IMR-90 (cell line): Measurements from ENCODE around the gene GPC2. TPM values are rescaled to one million over a fixed set of nuclear protein-coding genes. Genes with fewer than 3 reads are reported as not detected.

Source experiments
- ATAC-seq: fragments of 200-7000 bp; cut with Tn5 transposase; 2 replicates; pipeline ENCODE4 v1.9.1; 2020; ENCODE audit warnings: low read depth, mild to moderate bottlenecking, moderate library complexity
- BruUV-seq: library from RNA; stranded (reverse); fragments of 400-500 nt; replicated peaks from 2 replicates; lab custom pipeline; 2021; lab: Mats Ljungman, UMichigan
- CTCF ChIA-PET: fragments of 300-600 bp; formaldehyde crosslinking; extraction: SDS; loops from one replicate; lab custom pipeline; 2021; ENCODE audit warnings: antibody characterized with exemption; lab: Yijun Ruan, JAX
- POLR2A ChIA-PET: fragments of 300-600 bp; sonication (Branson Sonifier 250); formaldehyde crosslinking; loops from one replicate; lab custom pipeline; 2022; ENCODE audit warnings: antibody characterized with exemption; ENCODE audit not compliant: unreplicated experiment; lab: Charles Lee
- DNase-seq: peaks from one replicate; pipeline ENCODE4 v3.0.0; 2013
- H2AFZ ChIP-seq: replicated peaks from 2 replicates; pipeline ENCODE3; 2013; ENCODE audit warnings: low read length, mild to moderate bottlenecking; ENCODE audit not compliant: poor library complexity
- H2AK5ac ChIP-seq: 2 replicates; pipeline ENCODE4 v1.6.1; 2013; ENCODE audit warnings: low read depth, low read length, inconsistent platforms
- H2AK9ac ChIP-seq: replicated peaks from 2 replicates; pipeline ENCODE3; 2013; ENCODE audit warnings: mild to moderate bottlenecking, low read depth, low read length, moderate library complexity; ENCODE audit not compliant: poor library complexity
- H2BK120ac ChIP-seq: 2 replicates; pipeline ENCODE4 v1.6.1; 2013; ENCODE audit warnings: low read depth, low read length, inconsistent platforms
- H2BK15ac ChIP-seq: 3 replicates; pipeline ENCODE4 v1.6.1; 2013; ENCODE audit warnings: low read depth, low read length, inconsistent platforms
- H2BK20ac ChIP-seq: 2 replicates; pipeline ENCODE4 v1.6.1; 2013; ENCODE audit warnings: low read depth, mild to moderate bottlenecking, inconsistent platforms, low read length, moderate library complexity
- H2BK5ac ChIP-seq: 2 replicates; pipeline ENCODE4 v1.6.1; 2013; ENCODE audit warnings: mild to moderate bottlenecking, low read depth, low read length, inconsistent platforms; ENCODE audit not compliant: poor library complexity, severe bottlenecking
- H3K14ac ChIP-seq: replicated peaks from 2 replicates; pipeline ENCODE4 v1.6.1; 2013; ENCODE audit warnings: low read depth, low read length, inconsistent platforms
- H3K18ac ChIP-seq: 2 replicates; pipeline ENCODE4 v1.6.1; 2013; ENCODE audit warnings: low read depth, low read length, control low read depth
- H3K23ac ChIP-seq: 2 replicates; pipeline ENCODE4 v1.6.1; 2013; ENCODE audit warnings: low read depth, low read length, inconsistent platforms
- H3K27ac ChIP-seq: 2 replicates; pipeline ENCODE4 v1.5.1; 2013; ENCODE audit warnings: mild to moderate bottlenecking, control low read depth, low read length; ENCODE audit not compliant: insufficient read depth
- H3K27me3 ChIP-seq: 2 replicates; pipeline ENCODE4 v1.6.1; 2013; ENCODE audit warnings: low read length; ENCODE audit not compliant: control insufficient read depth, insufficient read depth
- H3K36me3 ChIP-seq: 2 replicates; pipeline ENCODE4 v1.6.1; 2013; ENCODE audit warnings: low read length, mixed read lengths; ENCODE audit not compliant: control insufficient read depth, insufficient read depth
- H3K4ac ChIP-seq: 2 replicates; pipeline ENCODE4 v1.6.1; 2013; ENCODE audit warnings: low read depth, low read length, inconsistent platforms
- H3K4me1 ChIP-seq: 2 replicates; pipeline ENCODE4 v1.6.1; 2013; ENCODE audit warnings: low read length, mixed read lengths; ENCODE audit not compliant: control insufficient read depth, insufficient read depth
- H3K4me2 ChIP-seq: 2 replicates; pipeline ENCODE4 v1.6.1; 2013; ENCODE audit warnings: low read depth, mild to moderate bottlenecking, control low read depth, low read length, moderate library complexity
- H3K4me3 ChIP-seq: 2 replicates; pipeline ENCODE4 v1.5.1; 2013; ENCODE audit warnings: low read depth, mild to moderate bottlenecking, control low read depth, low read length, moderate library complexity; ENCODE audit not compliant: insufficient read depth
- H3K56ac ChIP-seq: 2 replicates; pipeline ENCODE4 v1.6.1; 2013; ENCODE audit warnings: low read length, inconsistent platforms; ENCODE audit not compliant: insufficient read depth; ENCODE audit errors: extremely low read depth
- H3K79me1 ChIP-seq, 2 experiments: 2 replicates each; pipeline ENCODE4 v1.6.1; 2013; ENCODE audit warnings: low read length in 2 of 2, inconsistent platforms in 1 of 2, low read depth in 1 of 2
- H3K9ac ChIP-seq: 2 replicates; pipeline ENCODE4 v1.6.1; 2013; ENCODE audit warnings: low read depth, low read length, control low read depth
- H3K9me1 ChIP-seq: 2 replicates; pipeline ENCODE4 v1.6.1; 2013; ENCODE audit warnings: low read length, inconsistent platforms; ENCODE audit not compliant: insufficient read depth
- H3K9me3 ChIP-seq: 2 replicates; pipeline ENCODE4 v1.6.1; 2013; ENCODE audit warnings: low read length; ENCODE audit not compliant: control insufficient read depth, insufficient read depth
- H4K20me1 ChIP-seq: 2 replicates; pipeline ENCODE4 v1.6.1; 2013; ENCODE audit warnings: low read length, inconsistent platforms; ENCODE audit not compliant: insufficient read depth
- H4K5ac ChIP-seq: 2 replicates; pipeline ENCODE4 v1.6.1; 2013; ENCODE audit warnings: mild to moderate bottlenecking, low read depth, low read length, control low read depth
- H4K8ac ChIP-seq, 2 experiments: 2 replicates each; pipeline ENCODE4 v1.6.1; 2013; ENCODE audit warnings: low read depth in 2 of 2, low read length in 2 of 2, control low read depth in 1 of 2, inconsistent platforms in 1 of 2
- H4K91ac ChIP-seq: 2 replicates; pipeline ENCODE4 v1.6.1; 2013; ENCODE audit warnings: low read depth, low read length, inconsistent platforms; ENCODE audit not compliant: insufficient read depth
- BHLHE40 ChIP-seq: fragments of 150-350 bp; IDR thresholded peaks from 2 replicates; pipeline ENCODE4 v1.6.1; 2016; ENCODE audit warnings: mild to moderate bottlenecking, low read depth, low read length
- CEBPB ChIP-seq: IDR thresholded peaks from 2 replicates; pipeline ENCODE4 v1.6.1; 2012; ENCODE audit warnings: low read depth, low read length, improper control_type of control experiment
- CHD1 ChIP-seq: IDR thresholded peaks from 2 replicates; pipeline ENCODE4 v1.6.1; 2012; ENCODE audit warnings: low read depth, low read length, improper control_type of control experiment
- FOS ChIP-seq: fragments of 150-350 bp; IDR thresholded peaks from 2 replicates; pipeline ENCODE4 v1.6.1; 2016; ENCODE audit warnings: low read depth, low read length
- MAFK ChIP-seq: IDR thresholded peaks from 2 replicates; pipeline ENCODE4 v1.6.1; 2012; ENCODE audit warnings: low read depth, low read length, improper control_type of control experiment
- MAZ ChIP-seq: IDR thresholded peaks from 2 replicates; pipeline ENCODE4 v1.6.1; 2012; ENCODE audit warnings: low read depth, mild to moderate bottlenecking, low read length, improper control_type of control experiment, moderate library complexity, borderline replicate concordance
- MXI1 ChIP-seq: IDR thresholded peaks from 2 replicates; pipeline ENCODE4 v1.6.1; 2012; ENCODE audit warnings: low read depth, mild to moderate bottlenecking, low read length, moderate library complexity, borderline replicate concordance
- NFE2L2 ChIP-seq: fragments of 150-350 bp; IDR thresholded peaks from 2 replicates; pipeline ENCODE4 v1.6.1; 2016; ENCODE audit warnings: low read depth, mild to moderate bottlenecking, low read length
- POLR2A ChIP-seq: IDR thresholded peaks from 2 replicates; pipeline ENCODE4 v1.6.1; 2012; ENCODE audit warnings: mild to moderate bottlenecking, low read depth, low read length
- RAD21 ChIP-seq: IDR thresholded peaks from 2 replicates; pipeline ENCODE4 v1.6.1; 2012; ENCODE audit warnings: low read length, improper control_type of control experiment
- RCOR1 ChIP-seq: IDR thresholded peaks from 2 replicates; pipeline ENCODE4 v1.6.1; 2012; ENCODE audit warnings: mild to moderate bottlenecking, low read length, improper control_type of control experiment; ENCODE audit not compliant: insufficient replicate concordance
- RFX5 ChIP-seq: IDR thresholded peaks from 2 replicates; pipeline ENCODE4 v1.8.0; 2012; ENCODE audit warnings: low read depth, mild to moderate bottlenecking, low read length, moderate library complexity
- SMC3 ChIP-seq: fragments of 150-350 bp; IDR thresholded peaks from 2 replicates; pipeline ENCODE4 v1.6.1; 2016; ENCODE audit warnings: low read depth, mild to moderate bottlenecking, antibody characterized with exemption, low read length, moderate library complexity
- dilution Hi-C: fragments of 300-500 bp; cut with HindIII; formaldehyde crosslinking; loops from one replicate; pipeline ENCODE4 v1.14.3; 2018; ENCODE audit warnings: low sequenced_read_pairs; ENCODE audit not compliant: unreplicated experiment
- in situ Hi-C: fragments of 300-500 bp; cut with MboI; formaldehyde crosslinking; loops from 3 replicates; pipeline ENCODE4 v1.14.3; 2019; ENCODE audit warnings: low sequenced_read_pairs, inconsistent platforms, mixed read lengths
- intact Hi-C: fragments of 100-400 bp; cut with micrococcal nuclease; formaldehyde crosslinking; loops from 2 replicates; pipeline ENCODE4 v1.10.0; 2022
- polyA plus RNA-seq, 3 experiments: library from polyadenylated mRNA; depleted of rRNA; stranded (reverse); fragments of >200 nt; gene quantifications; 2 replicates each; pipeline ENCODE4 v1.2.3, GENCODE V29; 2012; ENCODE audit warnings: low replicate concordance in 1 of 3
- total RNA-seq: library from RNA; depleted of rRNA; stranded (reverse); fragments of >200 nt; gene quantifications from 2 replicates; pipeline ENCODE4 v1.2.3, GENCODE V29; 2012
- TF ChIP-seq, protein P1 (sequence below): fragments of 150-350 bp; IDR thresholded peaks from 2 replicates; pipeline ENCODE4 v1.6.1; 2016; ENCODE audit warnings: low read depth, mild to moderate bottlenecking, low read length, moderate library complexity, borderline replicate concordance
- TF ChIP-seq, protein P2 (sequence below): fragments of 150-350 bp; IDR thresholded peaks from 2 replicates; pipeline ENCODE4 v1.6.1; 2017; ENCODE audit warnings: mild to moderate bottlenecking, antibody characterized with exemption, low read length, low read depth
- TF ChIP-seq, protein P3 (sequence below): conservative IDR thresholded peaks from 2 replicates; pipeline ENCODE4 v1.5.1; 2012; ENCODE audit warnings: mild to moderate bottlenecking, low read depth, low read length, improper control_type of control experiment

GPC2 gene
- total and polyA plus RNA-seq, 2 of the 4 experiments (the other 2 are of a cell fraction): 1.8 to 6.0 TPM

DNA sequence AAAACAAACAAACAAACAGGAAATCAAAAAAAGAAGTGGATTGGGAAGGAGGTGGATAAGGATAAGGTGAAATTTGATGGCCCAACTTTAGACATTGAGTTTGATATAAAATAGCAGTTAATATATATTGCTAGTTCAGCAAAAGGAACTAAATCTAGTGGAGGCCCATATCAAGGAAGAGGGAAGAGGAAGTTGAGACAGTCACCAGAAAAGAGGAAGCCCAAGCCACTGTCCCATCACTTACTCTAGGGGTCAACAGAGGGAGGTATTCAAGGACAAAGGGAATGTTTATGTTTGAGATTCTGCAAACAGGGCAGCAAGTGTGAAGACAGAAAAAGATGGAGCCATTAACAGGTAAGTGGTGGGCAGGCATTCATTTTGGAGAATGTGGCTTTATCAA, 24.8 kb downstream of the GPC2 start:
- Histone ChIP-seq H3K23ac (no peak overlapping the region), H3K4me2 (no peak overlapping the region), H3K36me3 (peaks cover 42% of the 10 kb centered on the region), H2BK20ac (no peak overlapping the region), H3K14ac (no peak overlapping the region), H2BK15ac (no peak overlapping the region), H3K9me1 (no peaks in the 10 kb centered on the region), H3K4me1 (peaks cover 4% of the 10 kb centered on the region), H4K20me1 (peaks cover 18% of the 10 kb centered on the region), H3K4ac (no peak overlapping the region), H2BK5ac (no peak overlapping the region), H3K27me3 (no peaks in the 10 kb centered on the region), H2AFZ (no peak overlapping the region), H4K5ac (no peak overlapping the region), H2AK5ac (no peak overlapping the region), H4K91ac (no peak overlapping the region), H3K9me3 (no peaks in the 10 kb centered on the region), H4K8ac (no peak overlapping the region), H3K4me3 (no peak overlapping the region), H2BK120ac (no peak overlapping the region), H2AK9ac (no peak overlapping the region), H3K27ac (no peak overlapping the region), H3K18ac (no peak overlapping the region), H3K79me1 (peaks cover 32 to 75% of the 10 kb centered on the region in 2 experiments), H3K9ac (no peak overlapping the region), H3K56ac (no peak overlapping the region)
- ChIA-PET CTCF (no interaction called here), POLR2A (no interaction called here)
- no peak for ATAC-seq
- TF ChIP-seq, protein P1, sequence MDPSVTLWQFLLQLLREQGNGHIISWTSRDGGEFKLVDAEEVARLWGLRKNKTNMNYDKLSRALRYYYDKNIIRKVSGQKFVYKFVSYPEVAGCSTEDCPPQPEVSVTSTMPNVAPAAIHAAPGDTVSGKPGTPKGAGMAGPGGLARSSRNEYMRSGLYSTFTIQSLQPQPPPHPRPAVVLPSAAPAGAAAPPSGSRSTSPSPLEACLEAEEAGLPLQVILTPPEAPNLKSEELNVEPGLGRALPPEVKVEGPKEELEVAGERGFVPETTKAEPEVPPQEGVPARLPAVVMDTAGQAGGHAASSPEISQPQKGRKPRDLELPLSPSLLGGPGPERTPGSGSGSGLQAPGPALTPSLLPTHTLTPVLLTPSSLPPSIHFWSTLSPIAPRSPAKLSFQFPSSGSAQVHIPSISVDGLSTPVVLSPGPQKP: no peak
- TF ChIP-seq RAD21: no peak
- no peak for TF ChIP-seq CEBPB
- no peak for TF ChIP-seq MAZ
- TF ChIP-seq, protein P2, sequence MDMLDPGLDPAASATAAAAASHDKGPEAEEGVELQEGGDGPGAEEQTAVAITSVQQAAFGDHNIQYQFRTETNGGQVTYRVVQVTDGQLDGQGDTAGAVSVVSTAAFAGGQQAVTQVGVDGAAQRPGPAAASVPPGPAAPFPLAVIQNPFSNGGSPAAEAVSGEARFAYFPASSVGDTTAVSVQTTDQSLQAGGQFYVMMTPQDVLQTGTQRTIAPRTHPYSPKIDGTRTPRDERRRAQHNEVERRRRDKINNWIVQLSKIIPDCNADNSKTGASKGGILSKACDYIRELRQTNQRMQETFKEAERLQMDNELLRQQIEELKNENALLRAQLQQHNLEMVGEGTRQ: no peak
- no peak for TF ChIP-seq POLR2A
- no peak for TF ChIP-seq NFE2L2
- TF ChIP-seq FOS: no peak
- TF ChIP-seq CHD1: no peak
- no peak for TF ChIP-seq RCOR1
- no peak for TF ChIP-seq MXI1
- TF ChIP-seq RFX5: no peak
- no peak for TF ChIP-seq SMC3
- TF ChIP-seq BHLHE40: no peak
- no peak for TF ChIP-seq MAFK
- TF ChIP-seq, protein P3, sequence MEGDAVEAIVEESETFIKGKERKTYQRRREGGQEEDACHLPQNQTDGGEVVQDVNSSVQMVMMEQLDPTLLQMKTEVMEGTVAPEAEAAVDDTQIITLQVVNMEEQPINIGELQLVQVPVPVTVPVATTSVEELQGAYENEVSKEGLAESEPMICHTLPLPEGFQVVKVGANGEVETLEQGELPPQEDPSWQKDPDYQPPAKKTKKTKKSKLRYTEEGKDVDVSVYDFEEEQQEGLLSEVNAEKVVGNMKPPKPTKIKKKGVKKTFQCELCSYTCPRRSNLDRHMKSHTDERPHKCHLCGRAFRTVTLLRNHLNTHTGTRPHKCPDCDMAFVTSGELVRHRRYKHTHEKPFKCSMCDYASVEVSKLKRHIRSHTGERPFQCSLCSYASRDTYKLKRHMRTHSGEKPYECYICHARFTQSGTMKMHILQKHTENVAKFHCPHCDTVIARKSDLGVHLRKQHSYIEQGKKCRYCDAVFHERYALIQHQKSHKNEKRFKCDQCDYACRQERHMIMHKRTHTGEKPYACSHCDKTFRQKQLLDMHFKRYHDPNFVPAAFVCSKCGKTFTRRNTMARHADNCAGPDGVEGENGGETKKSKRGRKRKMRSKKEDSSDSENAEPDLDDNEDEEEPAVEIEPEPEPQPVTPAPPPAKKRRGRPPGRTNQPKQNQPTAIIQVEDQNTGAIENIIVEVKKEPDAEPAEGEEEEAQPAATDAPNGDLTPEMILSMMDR: no peak
- dilution Hi-C loops (no loop called here), intact Hi-C loops (no loop called here), in situ Hi-C loops (no loop called here)
- no peak for DNase-seq
- BruUV-seq: no TSS peak
